ENCODE data around the gene TMEM82. TPM values are rescaled to one million over a fixed set of nuclear protein-coding genes. Genes with fewer than 3 reads are reported as not detected.

TMEM82 gene
- total RNA-seq, 1 donor from 2014 or later, result not detected

- no peak for TF ChIP-seq CTCF (conservative IDR thresholded peaks at IDR 0.05)
- Mint-ChIP-seq H3K36me3 (ENCODE audit: low read depth) (peaks cover 1% of the 10 kb centered on the region), H3K4me1 (peaks cover 3% of the 10 kb centered on the region), H3K27me3 (ENCODE audit: low read depth) (no peaks in the 10 kb centered on the region), H3K27ac (ENCODE audit: unreplicated experiment) (no peak overlapping the region), H3K4me3 (no peak overlapping the region), H3K9me3 (no peaks in the 10 kb centered on the region)
- DNase-seq (ENCODE audit: low read depth, low spot score), result no peak
Measured at GRCh38 chr1:15730936-15731335, 11.4 kb upstream of the TMEM82 start.

- no peaks in the 10 kb centered on the region for H3K4me1 Mint-ChIP-seq
- TF ChIP-seq CTCF (conservative IDR thresholded peaks at IDR 0.05), result no peak
- no peak for DNase-seq (ENCODE audit: low read depth, low spot score)
- no peaks in the 10 kb centered on the region for H3K9me3 Mint-ChIP-seq
- no peak overlapping the region for H3K4me3 Mint-ChIP-seq
- H3K27me3 Mint-ChIP-seq (ENCODE audit: low read depth), result no peaks in the 10 kb centered on the region
- no peak overlapping the region for H3K27ac Mint-ChIP-seq (ENCODE audit: unreplicated experiment)
- H3K36me3 Mint-ChIP-seq (ENCODE audit: low read depth), result no peaks in the 10 kb centered on the region
Measured at GRCh38 chr1:15731735-15732685, 10.3 kb upstream of the TMEM82 start.

GRCh38 chr1:15732686-15733081, 9.6 kb upstream of the TMEM82 start:
- TF ChIP-seq CTCF (conservative IDR thresholded peaks at IDR 0.05), result no peak
- Mint-ChIP-seq H3K27ac (ENCODE audit: unreplicated experiment) (no peak overlapping the region), H3K36me3 (ENCODE audit: low read depth) (no peaks in the 10 kb centered on the region), H3K9me3 (no peaks in the 10 kb centered on the region), H3K4me1 (no peaks in the 10 kb centered on the region), H3K27me3 (ENCODE audit: low read depth) (no peaks in the 10 kb centered on the region), H3K4me3 (no peak overlapping the region)
- no peak for DNase-seq (ENCODE audit: low read depth, low spot score)

- Mint-ChIP-seq H3K36me3 (ENCODE audit: low read depth) (no peaks in the 10 kb centered on the region), H3K27ac (ENCODE audit: unreplicated experiment) (no peak overlapping the region), H3K4me1 (no peaks in the 10 kb centered on the region), H3K27me3 (ENCODE audit: low read depth) (no peaks in the 10 kb centered on the region), H3K9me3 (no peaks in the 10 kb centered on the region), H3K4me3 (no peak overlapping the region)
- no peak for TF ChIP-seq CTCF (conservative IDR thresholded peaks at IDR 0.05)
- DNase-seq (ENCODE audit: low read depth, low spot score), result no peak
Measured at GRCh38 chr1:15733218-15733725, 9.0 kb upstream of the TMEM82 start.

- Mint-ChIP-seq H3K27me3 (ENCODE audit: low read depth) (no peaks in the 10 kb centered on the region), H3K27ac (ENCODE audit: unreplicated experiment) (no peak overlapping the region), H3K4me3 (no peak overlapping the region), H3K36me3 (ENCODE audit: low read depth) (no peaks in the 10 kb centered on the region), H3K9me3 (no peaks in the 10 kb centered on the region), H3K4me1 (no peaks in the 10 kb centered on the region)
- no peak for DNase-seq (ENCODE audit: low read depth, low spot score)
- no peak for TF ChIP-seq CTCF (conservative IDR thresholded peaks at IDR 0.05)
Measured at GRCh38 chr1:15733726-15734226, 8.5 kb upstream of the TMEM82 start.

All from neural crest cell (in vitro differentiated cells).